GM19455 (cell line): ENCODE results near the gene ID2.

Experiments used
- ATAC-seq: cut with Tn5 transposase; IDR thresholded peaks from one replicate; pipeline ENCODE4 v1.9.1; 2021; ENCODE audit not compliant: unreplicated experiment

ID2 gene

DNA sequence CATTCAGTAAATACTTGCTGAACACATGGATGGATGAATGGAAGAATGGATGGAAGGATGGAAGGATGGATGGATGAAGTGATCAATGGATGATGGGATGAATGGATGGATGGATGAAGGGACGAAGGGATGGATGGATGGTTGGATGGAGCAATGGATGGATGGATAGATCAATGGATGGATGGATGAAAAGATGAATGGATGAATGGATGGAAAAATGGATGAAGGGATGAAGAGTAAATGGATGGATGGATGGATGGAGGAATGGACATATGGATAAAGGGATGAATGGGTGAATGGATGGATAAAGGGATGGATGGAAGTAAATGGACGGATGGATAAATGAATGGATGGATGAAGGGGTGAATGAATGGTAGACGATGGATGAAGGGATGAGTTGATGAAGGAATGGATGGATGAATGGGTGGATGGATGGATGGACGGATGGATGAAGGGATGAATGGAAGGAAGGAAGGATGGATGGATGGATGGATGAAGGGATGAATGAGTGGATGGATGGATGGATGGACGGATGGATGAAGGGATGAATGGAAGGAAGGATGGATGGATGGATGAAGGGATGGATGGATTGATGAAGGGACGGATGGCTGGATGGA is 13.9 kb upstream of the ID2 start:
- ATAC-seq = no peak

DNA sequence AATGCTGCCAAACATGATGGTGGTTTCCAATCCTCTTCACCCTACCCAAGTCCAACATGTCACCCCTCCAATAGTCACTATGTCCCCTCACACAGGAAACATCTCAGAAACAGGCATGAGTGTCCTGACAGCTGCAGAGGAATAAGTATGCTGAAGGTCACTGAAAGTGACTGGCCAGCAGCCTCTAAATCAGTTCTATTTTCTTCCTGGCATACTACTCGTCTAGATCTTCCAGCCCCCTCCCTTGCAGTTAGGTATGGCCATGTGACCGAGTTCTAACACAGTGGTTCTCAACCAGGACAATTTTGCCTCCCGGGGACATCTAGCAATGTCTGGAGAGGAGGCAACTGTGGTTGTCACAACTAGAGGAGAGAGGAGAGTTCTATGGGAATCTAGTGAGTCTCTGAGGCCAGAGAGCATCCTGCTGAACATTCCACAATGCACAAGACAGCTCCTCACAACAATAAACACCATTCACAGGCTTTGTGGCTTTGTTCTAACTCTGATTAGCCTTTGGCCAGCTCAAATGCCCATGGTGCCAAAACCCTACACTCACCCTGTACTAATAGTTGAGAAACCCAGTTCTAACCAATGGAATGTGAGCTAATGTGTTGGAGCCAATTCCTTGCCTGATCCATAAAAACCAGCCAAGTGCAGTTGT is 12.6 kb upstream of the ID2 start:
- ATAC-seq = no peak

DNA sequence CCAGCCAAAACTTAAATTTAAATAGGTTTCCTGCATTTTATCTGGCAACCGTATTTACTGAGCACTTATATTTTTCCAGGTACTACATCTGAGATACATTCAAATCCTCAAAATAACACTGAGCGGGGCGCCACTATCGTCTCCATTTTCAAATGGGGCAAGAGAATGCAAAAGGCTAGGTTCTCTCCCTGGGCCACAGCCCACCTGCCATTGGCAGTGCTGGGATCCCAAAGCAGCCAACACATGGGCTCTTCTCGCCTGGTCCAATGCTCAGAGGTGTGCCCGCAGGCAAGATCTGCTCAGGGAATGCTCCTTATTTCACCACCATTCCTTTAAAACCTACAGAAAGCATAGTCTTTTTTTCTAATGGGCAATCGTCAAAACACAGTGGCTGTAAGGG is 11.3 kb upstream of the ID2 start:
- ATAC-seq = no peak

DNA sequence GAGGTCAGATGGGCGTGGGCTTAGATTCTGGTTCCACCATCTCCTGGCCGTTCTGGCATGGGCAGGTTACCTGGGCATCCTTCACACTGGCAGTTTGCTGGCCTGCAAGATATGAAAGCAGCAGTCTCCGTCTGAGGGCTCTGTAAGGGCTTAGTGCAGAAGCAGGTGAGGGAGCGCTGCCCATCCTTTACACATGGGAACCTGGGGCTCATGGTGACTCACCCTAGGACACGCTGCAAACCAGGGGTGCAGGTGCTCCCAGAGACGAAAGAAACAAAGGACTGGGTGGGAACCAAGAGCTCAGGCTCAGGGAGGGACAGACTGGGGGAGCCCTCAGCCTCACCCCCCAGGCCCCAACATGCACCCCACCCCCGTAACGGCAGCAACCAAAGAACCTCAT is 10.7 kb upstream of the ID2 start:
- no peak for ATAC-seq

DNA sequence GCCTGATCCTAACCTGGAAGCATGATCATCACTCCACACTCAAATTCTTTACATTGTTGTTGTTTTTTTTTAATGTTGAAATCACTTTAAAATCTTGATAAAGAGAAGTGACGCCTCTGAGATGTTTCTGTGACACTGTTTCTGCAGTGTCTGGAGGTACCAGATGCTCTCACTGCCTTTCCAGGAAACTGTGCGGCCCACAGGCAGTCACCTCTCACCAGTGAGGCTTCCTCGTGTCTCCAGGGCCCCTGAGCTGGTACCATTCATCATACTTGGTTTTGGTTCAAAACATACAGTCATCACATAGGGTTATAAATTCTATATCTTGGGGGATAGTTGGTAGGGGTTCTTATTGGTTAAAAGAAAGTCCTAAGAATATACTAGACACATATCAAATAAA is 10.1 kb upstream of the ID2 start:
- ATAC-seq = no peak

DNA sequence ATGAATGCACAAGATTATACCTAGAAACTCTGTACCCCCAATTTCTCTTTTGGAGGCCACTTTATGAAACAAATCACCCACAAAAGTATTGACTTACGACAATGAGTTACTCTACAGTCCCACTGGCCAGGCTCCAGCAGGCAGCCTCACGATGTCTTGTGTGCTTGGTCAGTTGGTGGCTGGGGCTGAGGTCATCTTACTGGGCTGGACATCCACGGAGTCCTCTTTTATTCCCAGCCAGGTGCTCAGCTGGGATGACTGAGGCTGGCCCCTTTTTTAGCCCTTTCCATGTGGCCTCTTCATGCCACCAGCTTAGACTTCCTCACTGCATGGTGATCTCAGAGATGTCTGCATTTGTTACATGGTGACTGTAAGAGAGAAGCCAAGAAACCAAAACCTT is 8.9 kb upstream of the ID2 start:
- ATAC-seq = no peak

DNA sequence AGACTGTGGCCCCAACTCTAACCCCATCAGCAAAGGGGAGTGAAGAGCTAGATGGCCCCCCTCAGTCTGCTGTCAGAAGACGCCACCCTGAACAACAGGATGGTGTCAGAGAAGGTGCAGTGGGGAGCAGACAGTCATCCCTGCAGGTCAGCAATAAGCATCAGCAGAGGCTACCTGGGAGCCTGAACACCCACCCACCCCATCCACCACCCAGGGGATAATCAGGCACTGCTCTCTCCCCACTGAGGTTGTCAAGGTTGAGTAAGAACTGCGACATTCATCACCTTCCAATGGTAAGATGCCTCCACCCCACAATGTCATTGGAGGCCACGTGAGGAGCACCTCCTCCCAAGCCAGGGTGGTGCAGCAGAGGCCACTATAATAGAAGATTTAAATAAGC is 8.5 kb upstream of the ID2 start:
- no peak for ATAC-seq

DNA sequence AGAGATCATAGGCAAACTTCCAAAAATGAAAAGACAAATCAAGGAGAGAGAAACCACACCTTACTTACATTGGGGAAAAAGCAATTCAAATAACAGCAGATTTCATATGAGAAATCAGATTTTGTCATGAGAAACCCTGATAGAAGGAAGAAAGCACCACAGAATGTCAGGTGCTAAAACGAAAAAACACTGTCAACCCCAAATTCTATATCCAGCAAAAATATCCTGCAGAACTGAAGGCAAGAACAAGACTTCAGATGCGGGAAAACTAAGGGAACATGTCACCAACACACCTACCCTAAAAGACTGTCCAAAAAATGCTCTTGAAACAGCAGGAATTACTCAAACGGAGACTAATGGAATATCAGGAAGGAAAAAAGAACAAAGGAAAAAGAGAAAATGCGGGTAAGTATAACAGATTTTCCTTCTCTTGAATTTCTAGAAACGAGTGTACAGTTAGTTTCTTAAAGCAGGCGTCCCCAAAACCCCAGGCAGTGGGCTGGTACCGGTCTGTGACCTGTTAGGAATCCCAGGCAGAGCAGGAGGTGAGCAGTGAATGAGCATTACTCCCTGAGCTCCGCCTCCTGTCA is 7.3 kb upstream of the ID2 start:
- ATAC-seq = no peak

DNA sequence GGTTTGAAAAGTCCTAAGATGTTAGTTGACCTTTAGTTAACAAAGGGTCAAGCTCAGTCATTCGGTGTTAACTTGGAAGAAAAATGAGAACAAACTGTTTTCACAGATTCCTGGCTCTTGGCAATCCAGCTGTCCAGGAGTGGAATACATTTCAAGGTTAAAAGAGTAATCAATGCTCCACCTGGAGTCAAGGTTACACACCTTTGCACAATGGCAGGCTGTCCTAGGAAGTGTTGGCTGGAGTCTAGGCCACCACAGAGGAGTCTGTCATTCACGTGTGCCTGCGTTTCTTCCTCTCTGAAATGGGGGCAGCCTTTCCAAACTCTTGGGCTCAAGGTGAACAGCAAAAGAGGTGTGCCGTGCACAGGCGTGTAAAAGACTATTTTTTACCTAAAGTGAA is 6.3 kb upstream of the ID2 start:
- no peak for ATAC-seq

DNA sequence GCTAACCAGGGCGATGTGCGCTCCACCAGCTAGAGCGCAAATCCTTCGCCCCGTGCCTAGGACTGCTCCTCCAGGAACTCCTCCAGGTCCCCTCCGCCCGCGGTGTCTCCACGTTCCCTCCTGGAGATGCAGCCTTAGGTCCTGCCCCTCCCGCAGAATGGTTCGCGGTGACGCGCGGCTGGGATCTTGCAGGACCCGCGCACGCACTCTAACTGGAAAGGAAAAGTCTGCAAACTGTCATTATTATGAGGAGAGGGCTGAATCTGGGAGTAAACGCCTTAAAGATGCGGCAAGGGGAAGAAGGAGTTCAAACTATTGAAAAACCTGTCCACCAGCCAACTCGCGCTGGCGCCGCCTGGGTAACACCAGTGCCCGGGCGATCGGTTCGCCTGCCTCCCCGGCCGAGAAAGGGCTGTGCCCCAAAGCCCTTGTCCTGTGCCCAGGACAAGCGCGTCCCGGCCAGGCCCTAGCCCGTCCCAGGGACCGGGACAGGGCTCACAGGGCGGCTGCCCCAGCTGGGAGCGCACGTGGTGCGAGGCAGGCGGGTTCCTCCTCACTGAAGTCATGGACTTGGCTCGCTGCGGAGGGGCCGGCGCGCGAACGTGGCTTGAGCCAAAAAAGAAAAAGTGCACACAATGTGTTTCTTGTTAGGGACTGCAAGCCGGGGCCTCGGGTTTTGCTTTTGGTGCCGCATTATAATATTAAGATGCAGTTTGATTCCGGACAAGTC is 5.5 kb upstream of the ID2 start:
- ATAC-seq = no peak

DNA sequence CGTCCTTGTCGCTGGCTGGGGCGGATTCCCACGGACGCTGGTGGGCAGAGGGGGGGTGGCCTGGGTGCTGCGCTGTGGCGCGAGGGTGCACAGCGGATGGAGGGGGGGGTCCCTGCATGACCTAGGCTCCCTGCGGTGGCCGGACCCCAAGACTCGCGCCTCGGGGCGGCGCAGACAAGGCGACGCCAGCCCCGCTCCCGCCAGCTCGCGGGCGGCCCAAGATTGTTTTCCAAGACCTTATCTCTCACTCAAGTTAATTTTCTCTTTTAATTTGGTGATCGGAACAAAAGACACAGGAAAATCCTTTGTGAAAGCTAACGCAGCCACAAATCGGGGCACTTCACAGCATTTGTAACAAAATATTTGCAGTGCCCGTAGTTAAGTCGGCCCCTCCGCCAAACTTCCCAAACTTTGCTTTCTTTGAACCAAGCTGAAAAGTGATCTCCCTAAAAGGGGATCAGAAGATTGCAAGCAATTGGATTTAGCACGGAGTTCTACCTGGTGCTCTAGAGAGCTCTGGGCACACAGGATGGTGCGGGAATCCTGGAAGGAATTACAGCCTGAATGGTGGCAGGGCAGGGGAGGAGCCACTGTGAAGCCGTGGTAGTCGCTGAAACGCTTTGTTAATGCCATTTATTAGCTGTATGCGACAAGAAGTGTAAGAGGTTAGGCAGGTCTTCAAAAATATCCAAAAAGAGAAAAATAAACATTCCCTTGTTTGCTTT is 4.8 kb upstream of the ID2 start:
- ATAC-seq = no peak

DNA sequence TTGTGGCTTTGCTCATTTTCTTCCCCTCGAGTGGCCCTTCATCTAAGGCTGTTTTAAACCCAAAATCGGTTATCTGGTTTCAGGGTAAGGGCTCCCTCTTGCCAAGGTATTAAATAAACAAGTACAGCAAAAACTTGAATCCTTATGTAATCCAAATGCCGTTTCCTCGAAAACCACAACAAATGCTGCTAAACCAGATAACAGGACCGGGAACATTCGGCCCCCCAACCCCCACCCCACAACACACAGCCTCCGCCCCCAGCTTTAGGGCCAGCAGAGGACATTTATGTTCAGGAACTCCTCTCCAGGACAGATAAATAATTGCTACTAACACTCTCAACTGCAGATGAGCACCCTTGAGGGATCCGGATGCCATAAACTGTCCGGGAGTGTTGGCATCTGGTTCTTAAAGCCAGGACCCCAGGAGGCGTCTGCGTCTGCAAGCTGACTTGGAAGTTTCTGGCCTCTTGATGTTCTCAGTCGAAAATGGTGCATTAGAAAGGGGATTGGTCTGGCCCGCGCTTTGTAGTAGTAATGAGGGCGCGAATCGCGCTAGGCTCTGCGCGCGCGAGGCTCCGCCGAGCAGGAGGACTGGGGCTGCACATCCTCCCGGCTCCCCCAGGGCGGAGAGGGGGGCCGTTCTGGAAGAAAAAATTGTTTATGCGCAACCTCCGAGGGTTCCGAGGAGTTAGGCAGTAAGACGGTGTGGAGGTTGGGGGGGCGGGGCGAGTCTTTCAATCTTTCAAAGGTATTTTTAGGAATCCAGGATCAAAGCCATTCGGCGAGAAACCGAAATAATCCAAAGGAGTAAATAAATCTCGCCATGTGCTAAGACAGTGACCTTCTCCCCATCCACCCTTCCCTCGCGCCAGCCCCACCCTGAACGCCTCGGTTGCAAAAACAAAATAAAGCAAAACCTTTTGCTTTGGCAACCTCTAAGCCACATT is 3.9 kb upstream of the ID2 start:
- ATAC-seq = no peak

DNA sequence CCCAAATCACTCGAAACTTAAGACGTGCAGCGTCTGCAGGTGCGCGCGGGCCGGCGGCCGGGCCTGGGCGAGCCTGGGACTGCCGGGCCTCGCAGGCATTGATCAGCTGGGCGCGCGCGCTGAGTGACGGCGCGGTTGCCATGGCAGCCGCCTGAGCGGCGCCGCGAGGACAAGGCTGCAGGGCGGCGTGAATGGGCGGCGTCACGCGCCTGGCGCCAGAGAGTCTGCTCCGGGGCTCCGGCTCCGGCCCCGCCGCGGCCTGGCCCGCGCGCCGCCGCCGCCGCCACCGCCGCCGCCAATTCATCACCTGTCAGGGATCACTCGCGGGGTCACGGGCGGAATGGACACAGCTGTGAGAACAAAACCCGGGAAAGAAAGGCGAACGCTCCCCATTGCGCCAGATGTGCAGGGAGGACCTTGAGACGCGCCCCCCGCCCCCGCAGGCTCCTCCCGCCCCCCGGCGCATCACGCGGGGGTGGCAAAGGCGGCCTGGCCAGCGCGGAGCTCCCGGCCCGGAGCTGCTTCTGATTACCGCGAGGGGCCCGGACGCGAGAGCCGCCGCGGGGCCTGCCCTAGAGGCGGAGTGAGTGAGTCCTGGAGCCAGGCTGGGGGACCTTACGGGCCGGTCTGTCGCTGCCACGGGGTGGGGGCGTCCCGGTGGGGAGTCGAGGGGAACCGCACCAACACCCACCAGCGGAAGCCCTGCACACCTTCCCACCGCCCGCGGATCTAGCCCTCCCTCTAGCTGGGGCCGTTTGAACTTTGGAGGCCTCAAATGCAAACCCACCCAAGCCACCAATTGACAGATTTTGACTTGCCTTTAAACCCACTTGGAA is 2.9 kb upstream of the ID2 start:
- peak; percentile 60 for ATAC-seq

DNA sequence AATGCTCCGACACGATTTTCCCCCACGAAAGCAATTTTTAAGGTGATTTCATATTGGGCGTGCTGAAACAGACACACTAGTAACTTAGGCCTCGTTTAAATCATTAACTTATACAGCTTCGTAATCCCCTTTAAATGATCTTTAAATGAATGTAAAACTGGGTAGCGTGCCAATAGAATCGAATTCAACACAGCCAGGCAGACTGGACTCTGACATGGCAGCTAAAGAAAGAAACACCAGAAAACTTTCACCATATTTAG is 2.4 kb upstream of the ID2 start:
- no peak for ATAC-seq

DNA sequence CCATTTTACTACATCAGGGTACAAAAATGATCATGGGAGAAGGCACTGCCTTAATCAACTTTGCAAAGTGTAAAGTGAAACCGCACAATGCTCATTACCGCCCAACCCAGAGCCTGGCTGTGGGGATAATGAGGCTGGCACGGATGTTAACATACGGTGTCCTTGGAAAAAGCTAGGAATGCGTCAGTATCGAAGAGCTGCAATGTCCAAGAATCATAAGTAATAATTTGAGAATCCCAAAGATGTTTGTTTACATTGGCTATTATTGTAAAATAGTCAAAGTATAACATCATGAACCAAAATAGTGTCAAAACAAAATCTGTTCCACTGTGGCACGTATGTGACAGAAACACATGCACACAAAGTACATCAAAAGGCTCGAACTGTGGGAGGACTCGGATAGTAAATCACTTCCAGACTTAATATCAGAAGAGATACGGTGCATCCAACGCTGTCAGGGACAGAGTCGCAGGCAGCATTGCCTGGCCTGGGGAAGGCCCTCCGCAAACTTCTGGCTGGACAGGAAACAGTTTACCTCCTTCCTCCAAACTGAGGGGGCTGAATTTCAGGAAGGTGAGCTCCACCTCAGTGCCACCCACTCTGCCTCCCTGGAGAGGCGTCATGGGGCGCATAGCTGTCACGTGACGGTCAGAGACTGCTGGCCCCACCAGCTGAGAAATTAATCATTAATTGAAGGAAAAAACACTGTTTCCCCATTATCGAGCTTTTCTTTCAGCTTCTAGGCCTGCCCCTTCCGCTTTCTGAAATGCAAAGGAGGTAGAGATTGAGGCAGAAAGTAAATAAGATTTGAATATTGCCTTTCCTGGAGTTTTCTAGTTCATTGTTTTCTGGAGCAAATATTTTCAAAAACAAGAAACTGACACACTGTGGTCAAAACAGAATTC is 1.8 kb upstream of the ID2 start:
- ATAC-seq = no peak

DNA sequence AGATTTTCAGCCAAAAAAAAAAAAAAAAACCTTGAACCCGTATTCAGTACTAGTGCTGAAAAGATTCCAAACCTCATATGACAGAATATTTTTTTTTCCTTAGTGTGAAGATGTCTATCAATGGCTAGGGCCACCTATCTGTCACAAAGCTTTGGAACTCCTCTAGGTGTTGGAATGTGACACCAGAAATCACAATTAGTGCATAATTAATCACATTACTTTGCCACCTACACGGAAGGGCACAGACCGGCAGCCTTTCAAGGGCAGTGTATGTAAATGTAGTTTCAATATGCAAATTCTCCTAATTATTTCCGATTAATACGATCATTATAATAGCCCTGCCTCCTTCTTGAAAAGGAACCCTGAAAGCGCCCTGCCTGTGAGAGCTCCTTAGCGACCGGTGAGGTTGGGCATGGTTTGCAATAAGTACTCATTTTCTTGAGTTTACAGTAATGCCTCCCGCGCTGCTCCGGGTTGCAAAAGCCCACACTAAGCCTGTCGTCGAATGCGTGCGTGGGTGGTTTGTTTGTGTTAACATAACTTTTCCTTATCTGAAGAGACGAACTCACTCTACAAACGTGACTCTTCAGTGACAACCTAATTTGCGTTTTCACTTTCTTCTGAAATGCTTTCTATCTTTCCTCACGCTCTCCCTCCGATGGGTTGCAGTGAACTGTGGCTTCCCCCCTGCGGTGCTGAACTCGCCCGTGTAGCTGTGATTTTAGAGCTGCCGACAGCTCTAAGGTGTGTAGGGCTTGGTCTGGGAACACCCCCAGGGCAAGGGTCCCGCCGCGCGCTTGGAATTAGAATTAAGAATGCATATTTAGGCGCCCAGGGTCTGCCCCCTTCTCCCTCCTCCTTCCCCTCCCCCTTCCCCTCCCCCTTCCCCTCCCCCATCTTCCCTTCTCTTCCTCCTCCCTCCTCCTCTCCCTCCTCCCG is 765 bp upstream of the ID2 start:
- ATAC-seq = no peak
